Stomach (tissue), 9 donors: ENCODE results near the gene MYPOP. TPM values are rescaled to one million over a fixed set of nuclear protein-coding genes. Genes with fewer than 3 reads are reported as not detected.

ENCODE experiments used
- DNase-seq, 2 donors: peaks; one replicate each; pipeline versions ENCODE4 v3.0.0 to v3.0.0-alpha.2; 2013 to 2019
- H3K27ac ChIP-seq, 5 donors: fragments of 200-600 bp in 4 of 5; sonication (generic) in 4 of 5; one replicate each; pipeline ENCODE4 v1.5.1; 2013 to 2019; ENCODE audit warnings: mild to moderate bottlenecking in 1 of 5, moderate library complexity in 1 of 5
- H3K27me3 ChIP-seq, 3 donors: fragments of 200-600 bp; sonication (generic); one replicate each; pipeline ENCODE4 v1.5.1; 2017 to 2019; ENCODE audit warnings: mixed run types in 1 of 3
- H3K36me3 ChIP-seq, 4 donors: fragments of 200-600 bp; sonication (generic); 1 replicate in 3 of 4; 2 replicates in 1 of 4; pipeline ENCODE4 v1.5.1; 2016 to 2019
- H3K4me1 ChIP-seq, 4 donors: fragments of 200-600 bp; sonication (generic); one replicate each; pipeline ENCODE4 v1.5.1; 2016 to 2019
- H3K4me3 ChIP-seq, 4 donors: fragments of 200-600 bp; sonication (generic) in 3 of 4; one replicate each; pipeline ENCODE4 v1.5.1; 2016 to 2019; ENCODE audit warnings: mild to moderate bottlenecking in 1 of 4
- H3K9me3 ChIP-seq, 4 donors: fragments of 200-600 bp; sonication (generic); one replicate each; pipeline ENCODE4 v1.5.1; 2016 to 2019
- EP300 ChIP-seq: sonication (generic); formaldehyde crosslinking; IDR thresholded peaks from one replicate; pipeline ENCODE4 v1.6.1; 2017; ENCODE audit warnings: antibody characterized with exemption
- POLR2A ChIP-seq, 4 donors: fragments of 450-650 bp; IDR thresholded peaks; one replicate each; pipeline ENCODE4 v1.6.1; 2016; ENCODE audit warnings: antibody characterized with exemption in 4 of 4, control low read depth in 2 of 4, mild to moderate bottlenecking in 1 of 4, moderate library complexity in 1 of 4
- POLR2AphosphoS5 ChIP-seq, 3 donors: sonication (generic); formaldehyde crosslinking; IDR thresholded peaks; one replicate each; pipeline ENCODE4 v1.6.1; 2016; ENCODE audit warnings: antibody characterized with exemption in 3 of 3
- WGBS, 5 donors: extraction: QIAGEN DNeasy Blood & Tissue Kit in 3 of 5; methylation state at CpG; one replicate each; pipeline versions ENCODE4 v1.1.5 to v1.1.7; 2013 to 2018; 5-methylcytosine and 5-hydroxymethylcytosine counted together
- intact Hi-C: fragments of 100-400 bp; cut with DNase I; formaldehyde crosslinking; loops from one replicate; pipeline ENCODE4 v1.15.1; 2023; ENCODE audit warnings: low total_unique reads
- polyA plus RNA-seq, 3 donors: library from polyadenylated mRNA; stranded (reverse); fragments of 200-250 nt; gene quantifications; one replicate each; pipeline ENCODE4 v1.2.3, GENCODE V29; 2013
- total RNA-seq, 5 donors: library from RNA; depleted of rRNA; stranded (reverse); fragments of >200 nt; gene quantifications; one replicate each; pipeline versions ENCODE4 v1.1.0 to v1.2.3, GENCODE V29; 2014 to 2016
- TF ChIP-seq, protein P1 (sequence below), 7 experiments: fragments of 450-650 bp in 4 of 7; fragments of 200-600 bp in 3 of 7; sonication (generic) in 3 of 7; IDR thresholded peaks; one replicate each; pipeline ENCODE4 v1.5.1; 2016 to 2019; ENCODE audit warnings: antibody characterized with exemption in 7 of 7, control low read depth in 2 of 7, mild to moderate bottlenecking in 1 of 7
- donor health status: healthy with polysubstance abuse.
- donor health status: Bipolar disorder and iron deficiency.
- donor health status: healthy.

The MYPOP gene
- total and polyA plus RNA-seq, 8 donors: 0.58 to 12.2 (median 4.6) TPM

DNA sequence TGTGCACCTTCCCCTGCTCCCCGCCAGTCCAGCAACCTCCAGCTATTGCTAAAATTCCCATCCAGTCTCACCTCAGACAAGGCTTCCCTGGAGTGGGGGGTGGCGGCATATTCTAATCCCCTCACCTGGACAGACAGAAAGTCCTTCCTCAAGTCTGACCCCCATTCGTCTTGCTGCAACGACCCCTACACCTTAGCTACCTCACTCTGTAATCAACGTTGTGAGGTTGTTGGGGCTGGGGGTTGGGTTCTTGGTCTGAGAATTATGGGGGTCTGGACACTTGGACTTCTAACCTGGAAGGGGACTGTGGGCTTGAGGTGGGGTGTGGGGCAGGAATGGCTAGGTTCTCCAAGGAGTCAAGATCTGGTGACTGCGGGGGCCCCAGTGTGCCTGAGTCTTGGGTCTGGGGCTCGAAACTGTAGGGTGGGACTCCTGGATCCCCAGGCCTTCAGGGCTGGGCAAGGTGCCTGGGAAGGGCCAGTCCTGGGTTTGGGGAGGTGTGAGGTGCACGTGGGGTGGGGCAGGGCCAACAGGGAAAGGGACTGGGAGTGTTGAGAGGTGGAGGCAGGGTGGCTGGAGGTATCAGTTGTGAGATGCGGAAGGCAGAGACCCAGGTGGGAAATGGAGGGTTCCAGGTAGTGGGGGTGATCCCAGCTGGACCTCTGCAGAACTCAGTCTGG lies 37.0 kb downstream of the MYPOP start:
- no peak for TF ChIP-seq EP300
- TF ChIP-seq POLR2A (IDR thresholded peaks at IDR 0.05): no peak
- TF ChIP-seq, protein P1, sequence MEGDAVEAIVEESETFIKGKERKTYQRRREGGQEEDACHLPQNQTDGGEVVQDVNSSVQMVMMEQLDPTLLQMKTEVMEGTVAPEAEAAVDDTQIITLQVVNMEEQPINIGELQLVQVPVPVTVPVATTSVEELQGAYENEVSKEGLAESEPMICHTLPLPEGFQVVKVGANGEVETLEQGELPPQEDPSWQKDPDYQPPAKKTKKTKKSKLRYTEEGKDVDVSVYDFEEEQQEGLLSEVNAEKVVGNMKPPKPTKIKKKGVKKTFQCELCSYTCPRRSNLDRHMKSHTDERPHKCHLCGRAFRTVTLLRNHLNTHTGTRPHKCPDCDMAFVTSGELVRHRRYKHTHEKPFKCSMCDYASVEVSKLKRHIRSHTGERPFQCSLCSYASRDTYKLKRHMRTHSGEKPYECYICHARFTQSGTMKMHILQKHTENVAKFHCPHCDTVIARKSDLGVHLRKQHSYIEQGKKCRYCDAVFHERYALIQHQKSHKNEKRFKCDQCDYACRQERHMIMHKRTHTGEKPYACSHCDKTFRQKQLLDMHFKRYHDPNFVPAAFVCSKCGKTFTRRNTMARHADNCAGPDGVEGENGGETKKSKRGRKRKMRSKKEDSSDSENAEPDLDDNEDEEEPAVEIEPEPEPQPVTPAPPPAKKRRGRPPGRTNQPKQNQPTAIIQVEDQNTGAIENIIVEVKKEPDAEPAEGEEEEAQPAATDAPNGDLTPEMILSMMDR (IDR thresholded peaks at IDR 0.05): no peak
- Histone ChIP-seq H3K9me3 (no peaks in the 10 kb centered on the region), H3K36me3 (peaks cover 0 to 6% (median 0%) of the 10 kb centered on the region in 4 donors), H3K4me1 (peaks cover 24 to 44% (median 36%) of the 10 kb centered on the region in 4 donors), H3K27me3 (peaks cover 0 to 34% (median 9%) of the 10 kb centered on the region in 3 donors), H3K27ac (peak overlapping the region; percentile 78 to 96 (median 92)), H3K4me3 (peak overlapping the region; percentile 75 to 97 (median 90))
- intact Hi-C loops: no loop called here
- DNase-seq: peak; percentile 45 to 48
- WGBS, 5 donors: 26 to 63% (median 34%) methylated on average over 8 to 9 of the region's 9 CpGs

DNA sequence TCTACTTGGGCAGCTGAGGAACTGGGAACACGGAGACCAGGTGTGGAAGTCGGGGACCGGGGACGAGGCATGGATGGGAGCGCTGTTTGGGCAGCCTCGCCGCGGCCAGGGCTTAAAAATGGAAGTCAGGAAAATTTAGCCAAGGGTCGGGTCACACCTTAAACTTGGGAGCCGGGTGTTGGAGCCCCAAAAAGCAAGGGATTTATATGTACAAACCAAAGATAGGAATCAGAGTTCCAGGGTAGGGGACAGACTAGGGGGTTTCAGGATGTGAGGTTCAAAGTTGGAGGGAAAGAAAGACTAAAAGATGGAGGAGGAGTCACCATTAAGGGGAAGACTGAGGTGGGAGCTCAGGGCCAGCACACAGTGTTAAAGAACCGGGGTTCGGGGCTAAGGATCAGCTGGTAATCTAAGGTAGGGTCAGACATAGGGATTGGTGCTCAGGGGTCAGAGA lies 37.8 kb downstream of the MYPOP start:
- Histone ChIP-seq H3K36me3 (peaks cover 0 to 14% (median 6%) of the 10 kb centered on the region in 4 donors), H3K4me1 (peaks cover 24 to 44% (median 39%) of the 10 kb centered on the region in 4 donors), H3K4me3 (peak overlapping the region; percentile 75 to 97 (median 90)), H3K9me3 (no peaks in the 10 kb centered on the region), H3K27ac (peak overlapping the region; percentile 78 to 96 (median 92)), H3K27me3 (peaks cover 0 to 34% (median 9%) of the 10 kb centered on the region in 3 donors)
- 9 to 23% (median 12%) methylated on average over 12 of the region's 12 CpGs for WGBS, 5 donors
- TF ChIP-seq POLR2AphosphoS5 (IDR thresholded peaks at IDR 0.05) (no peak), POLR2A (IDR thresholded peaks at IDR 0.05) (no peak), EP300 (no peak)
- TF ChIP-seq, protein P1 (IDR thresholded peaks at IDR 0.05): no peak
- no peak for DNase-seq
- intact Hi-C loops: no loop called here

DNA sequence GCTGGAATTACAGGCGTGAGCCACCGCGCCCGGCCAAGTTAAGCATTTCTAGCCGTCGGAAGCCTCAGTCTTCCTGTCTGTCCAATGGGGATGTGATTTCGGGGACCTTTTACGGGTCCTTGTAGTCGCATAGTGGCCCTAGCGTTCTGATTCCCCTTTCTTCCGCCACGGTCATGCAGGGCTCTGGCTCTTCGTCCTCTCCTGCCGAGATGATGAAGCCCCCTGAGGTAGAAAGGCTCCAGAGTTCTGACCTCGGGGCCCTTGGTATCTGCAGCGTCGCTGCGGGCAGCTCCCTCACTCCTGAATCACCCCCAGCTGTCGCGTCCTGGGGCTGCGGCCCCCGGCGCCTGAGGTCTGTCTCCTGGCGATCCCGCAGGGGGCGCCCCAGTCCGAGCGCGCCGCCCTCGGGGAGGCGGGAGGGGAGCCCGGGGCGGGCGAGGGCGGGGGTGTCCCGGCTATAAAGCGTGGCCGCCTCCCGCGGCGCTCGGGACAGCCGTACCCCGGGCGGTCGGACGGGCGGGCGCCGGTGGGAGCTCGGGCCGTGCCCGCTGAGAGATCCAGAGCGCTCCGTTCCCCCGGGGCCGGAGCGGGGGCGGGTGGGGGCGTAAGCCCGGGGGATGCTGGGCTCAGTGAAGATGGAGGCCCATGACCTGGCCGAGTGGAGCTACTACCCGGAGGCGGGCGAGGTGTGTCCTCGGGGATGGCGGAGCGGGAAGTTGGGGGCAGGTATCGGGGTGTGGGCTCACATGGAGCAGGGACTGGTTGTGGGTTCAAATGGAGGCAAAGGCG lies 38.4 kb downstream of the MYPOP start, which contains the start of gene FOXA3:
Gene FOXA3, plus strand, starts transcription at position 487 of the 789 bp plus-strand sequence. Its CDS starts 131 bp downstream, at position 618.
- peaks cover 6 to 20% (median 12%) of the 10 kb centered on the region in 4 donors for H3K36me3 ChIP-seq
- peaks cover 0 to 34% (median 9%) of the 10 kb centered on the region in 3 donors for H3K27me3 ChIP-seq
- H3K4me1 ChIP-seq: peaks cover 24 to 43% (median 38%) of the 10 kb centered on the region in 4 donors
- H3K27ac ChIP-seq: peak within 1 kb of the TSS; percentile 78 to 96 (median 92)
- intact Hi-C loops: no loop called here
- 1 to 3% (median 2%) methylated on average over 22 to 71 of the region's 71 CpGs for WGBS, 5 donors
- no peaks in the 10 kb centered on the region for H3K9me3 ChIP-seq
- H3K4me3 ChIP-seq: peak within 1 kb of the TSS; percentile 75 to 97 (median 90)
- peak; percentile 81 to 89 for DNase-seq
- TF ChIP-seq, protein P1 (IDR thresholded peaks at IDR 0.05): peak in 5 of 7 experiments; percentile 62 to 84 (median 80)
- peak in 2 of 3 donors; percentile 84 to 85 for TF ChIP-seq POLR2AphosphoS5 (IDR thresholded peaks at IDR 0.05)
- TF ChIP-seq EP300: no peak
- TF ChIP-seq POLR2A (IDR thresholded peaks at IDR 0.05): peak in 1 of 4 donors; percentile 24

DNA sequence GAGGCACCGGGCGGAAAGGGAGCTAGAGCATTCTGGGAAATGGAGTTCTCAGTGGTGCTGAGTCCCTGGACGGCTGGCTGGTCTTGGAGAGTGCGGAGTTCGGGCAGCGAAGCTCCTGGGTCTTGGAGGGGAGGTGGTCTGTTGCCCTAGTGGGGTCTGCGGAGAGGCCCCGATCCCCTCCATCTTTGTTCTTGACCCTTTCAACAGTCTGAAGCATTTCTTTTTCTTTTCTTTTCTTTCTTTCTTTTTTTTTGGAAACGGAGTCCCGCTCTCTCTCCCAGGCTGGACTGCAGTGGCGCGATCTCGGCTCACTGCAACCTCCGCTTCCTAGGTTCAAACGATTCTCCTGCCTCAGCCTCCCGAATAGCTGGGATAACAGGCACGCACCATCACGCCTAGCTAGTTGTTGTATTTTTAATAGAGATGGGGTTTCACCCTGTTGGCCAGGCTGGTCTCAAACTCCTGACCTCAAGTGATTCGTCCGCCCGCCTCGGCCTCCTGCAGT lies 39.0 kb downstream of the MYPOP start:
- peak overlapping the region; percentile 78 to 96 (median 92) for H3K27ac ChIP-seq
- no peak for DNase-seq

More for the DNA sequence above, 39.0 kb downstream of the MYPOP start:
- no peak for TF ChIP-seq EP300
- TF ChIP-seq POLR2A (IDR thresholded peaks at IDR 0.05): no peak
- TF ChIP-seq POLR2AphosphoS5 (IDR thresholded peaks at IDR 0.05): no peak
- TF ChIP-seq, protein P1 (IDR thresholded peaks at IDR 0.05): no peak
- Histone ChIP-seq H3K9me3 (no peaks in the 10 kb centered on the region), H3K27me3 (peaks cover 0 to 34% (median 9%) of the 10 kb centered on the region in 3 donors), H3K4me3 (peak overlapping the region; percentile 75 to 97 (median 90)), H3K4me1 (peaks cover 24 to 43% (median 37%) of the 10 kb centered on the region in 4 donors), H3K36me3 (peaks cover 11 to 27% (median 18%) of the 10 kb centered on the region in 4 donors)
- intact Hi-C loops: no loop called here
- WGBS, 5 donors: 2 to 5% (median 3%) methylated on average over 19 to 22 of the region's 22 CpGs
